Naive B cell (primary cell): Measurements from ENCODE around the gene PCDHGA12. TPM values are rescaled to one million over a fixed set of nuclear protein-coding genes. Genes with fewer than 3 reads are reported as not detected.
A peak's percentile ranks its signal among the peaks of the same experiment; 100 is the strongest.
"Not testable (repeated sequence)": the region's sequence is repeated elsewhere in the genome, so short reads cannot be mapped to it uniquely, and the experiment has no call there.

Source experiments
- ATAC-seq, 2 donors: fragments of 150-1000 bp; cut with Tn5 transposase; 2 replicates each; pipeline ENCODE4 v1.10.0; 2021; ENCODE audit warnings: low read depth in 2 of 2, mild to moderate bottlenecking in 2 of 2, moderate library complexity in 2 of 2
- DNase-seq: peaks from one replicate; pipeline ENCODE4 v3.0.0; 2022
- H3K27ac Mint-ChIP-seq, 6 donors: one replicate each; pipeline ENCODE4 v1.8.0; 2020 to 2022; ENCODE audit warnings: mild to moderate bottlenecking in 6 of 6, mixed read lengths in 6 of 6, moderate library complexity in 5 of 6, inconsistent platforms in 2 of 6
- H3K27me3 Mint-ChIP-seq, 3 donors: one replicate each; pipeline ENCODE4 v1.8.0; 2021 to 2022; ENCODE audit warnings: mixed read lengths in 3 of 3, mild to moderate bottlenecking in 1 of 3
- H3K36me3 Mint-ChIP-seq, 2 donors: one replicate each; pipeline ENCODE4 v1.8.0; 2020 to 2022; ENCODE audit warnings: mixed read lengths in 2 of 2, inconsistent platforms in 1 of 2, mild to moderate bottlenecking in 1 of 2
- H3K4me1 Mint-ChIP-seq, 3 donors: one replicate each; pipeline ENCODE4 v1.8.0; 2020 to 2022; ENCODE audit warnings: mixed read lengths in 3 of 3, inconsistent platforms in 1 of 3, mild to moderate bottlenecking in 1 of 3, moderate library complexity in 1 of 3
- H3K4me3 Mint-ChIP-seq, 8 donors: one replicate each; pipeline ENCODE4 v1.8.0; 2020 to 2022; ENCODE audit warnings: mild to moderate bottlenecking in 8 of 8, mixed read lengths in 8 of 8, moderate library complexity in 8 of 8, inconsistent platforms in 2 of 8
- H3K9me3 Mint-ChIP-seq, 7 donors: one replicate each; pipeline ENCODE4 v1.8.0; 2020 to 2022; ENCODE audit warnings: mixed read lengths in 7 of 7, mild to moderate bottlenecking in 5 of 7, inconsistent platforms in 2 of 7, moderate library complexity in 1 of 7
- polyA plus RNA-seq, 6 donors: library from polyadenylated mRNA; unstranded; fragments of 300-500 nt; fragmentation: Illumina TruSeq; gene quantifications; one replicate each; pipeline ENCODE4 v1.2.3, GENCODE V29; 2021; ENCODE audit warnings: low read depth in 6 of 6

PCDHGA12 gene
- under 1 TPM in 3 of 6 donors, not detected in 3; 0.09 to 0.16 (median 0.11) TPM for polyA plus RNA-seq

DNA sequence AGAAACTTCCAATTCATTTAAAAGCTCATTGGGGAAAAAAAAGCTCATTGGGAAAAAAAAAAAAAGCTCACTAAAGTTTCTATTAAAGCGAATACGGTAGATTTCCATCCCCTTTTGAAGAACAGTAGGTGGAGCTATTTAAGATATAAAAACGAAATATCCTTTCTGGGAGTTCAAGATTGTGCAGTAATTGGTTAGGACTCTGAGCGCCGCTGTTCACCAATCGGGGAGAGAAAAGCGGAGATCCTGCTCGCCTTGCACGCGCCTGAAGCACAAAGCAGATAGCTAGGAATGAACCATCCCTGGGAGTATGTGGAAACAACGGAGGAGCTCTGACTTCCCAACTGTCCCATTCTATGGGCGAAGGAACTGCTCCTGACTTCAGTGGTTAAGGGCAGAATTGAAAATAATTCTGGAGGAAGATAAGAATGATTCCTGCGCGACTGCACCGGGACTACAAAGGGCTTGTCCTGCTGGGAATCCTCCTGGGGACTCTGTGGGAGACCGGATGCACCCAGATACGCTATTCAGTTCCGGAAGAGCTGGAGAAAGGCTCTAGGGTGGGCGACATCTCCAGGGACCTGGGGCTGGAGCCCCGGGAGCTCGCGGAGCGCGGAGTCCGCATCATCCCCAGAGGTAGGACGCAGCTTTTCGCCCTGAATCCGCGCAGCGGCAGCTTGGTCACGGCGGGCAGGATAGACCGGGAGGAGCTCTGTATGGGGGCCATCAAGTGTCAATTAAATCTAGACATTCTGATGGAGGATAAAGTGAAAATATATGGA lies at the start of gene PCDHGA12:
TSS of gene PCDHGA12 (plus strand) at position 176 of the 782 bp plus-strand sequence. CDS start at position 429, 253 bp downstream.
- H3K4me3 Mint-ChIP-seq = peak within 1 kb of the TSS; percentile 70 to 88 (median 80)
- peaks cover 16 to 51% of the 10 kb centered on the region in 2 donors for H3K36me3 Mint-ChIP-seq
- peak within 1 kb of the TSS in 5 of 6 donors; percentile 35 to 90 (median 87) for H3K27ac Mint-ChIP-seq
- H3K4me1 Mint-ChIP-seq = peaks cover 13 to 20% (median 13%) of the 10 kb centered on the region in 3 donors
- H3K9me3 Mint-ChIP-seq = peaks cover 12 to 65% (median 39%) of the 10 kb centered on the region in 7 donors
- ATAC-seq (peak; percentile 50 to 73), DNase-seq (no peak)
- peaks cover 62 to 75% (median 64%) of the 10 kb centered on the region in 3 donors for H3K27me3 Mint-ChIP-seq

DNA sequence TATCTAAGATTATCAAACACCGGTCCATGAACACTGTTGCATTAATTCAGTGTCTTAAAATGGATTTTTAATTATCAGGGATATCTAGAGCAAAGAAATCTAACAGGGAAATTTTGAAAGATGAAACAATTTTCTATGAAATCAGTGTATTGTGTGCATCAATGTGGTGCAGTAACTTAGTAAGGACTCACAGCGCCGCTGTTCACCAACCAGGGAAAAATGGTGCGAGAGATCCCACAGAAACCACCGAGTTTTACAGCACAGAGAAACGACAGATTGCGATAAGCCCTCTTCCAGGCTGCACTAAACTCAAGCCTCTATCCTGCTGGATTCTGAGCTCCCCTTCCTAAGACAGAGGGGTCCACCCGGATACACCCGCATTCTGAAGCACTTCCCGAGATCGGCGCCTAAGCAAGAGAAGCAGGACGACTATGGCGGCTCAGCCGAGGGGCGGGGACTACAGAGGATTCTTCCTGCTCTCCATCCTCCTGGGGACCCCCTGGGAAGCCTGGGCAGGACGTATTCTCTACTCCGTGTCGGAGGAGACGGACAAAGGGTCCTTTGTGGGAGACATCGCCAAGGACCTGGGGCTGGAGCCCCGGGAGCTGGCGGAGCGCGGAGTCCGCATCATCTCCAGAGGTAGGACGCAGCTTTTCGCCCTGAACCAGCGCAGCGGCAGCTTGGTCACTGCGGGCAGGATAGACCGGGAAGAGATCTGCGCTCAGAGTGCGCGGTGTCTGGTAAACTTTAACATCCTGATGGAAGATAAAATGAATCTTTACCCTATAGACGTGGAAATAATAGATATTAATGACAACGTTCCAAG lies 47.6 kb upstream of the PCDHGA12 start, which contains the start of gene PCDHGA7:
TSS of gene PCDHGA7 (plus strand) at position 274 of the 826 bp plus-strand sequence. CDS start at position 432, 158 bp downstream.
- peak in 1 of 2 donors; percentile 28 for ATAC-seq
- H3K4me3 Mint-ChIP-seq = peak within 1 kb of the TSS; percentile 18 to 87 (median 64)
- peaks cover 0 to 6% (median 2%) of the 10 kb centered on the region in 3 donors for H3K4me1 Mint-ChIP-seq
- H3K27ac Mint-ChIP-seq = peak within 1 kb of the TSS in 3 of 6 donors; percentile 37 to 86 (median 63)
- H3K27me3 Mint-ChIP-seq = peaks cover 52 to 67% (median 57%) of the 10 kb centered on the region in 3 donors
- H3K9me3 Mint-ChIP-seq = peaks cover 0 to 68% (median 35%) of the 10 kb centered on the region in 7 donors
- peaks cover 6 to 9% of the 10 kb centered on the region in 2 donors for H3K36me3 Mint-ChIP-seq
- DNase-seq = no peak

DNA sequence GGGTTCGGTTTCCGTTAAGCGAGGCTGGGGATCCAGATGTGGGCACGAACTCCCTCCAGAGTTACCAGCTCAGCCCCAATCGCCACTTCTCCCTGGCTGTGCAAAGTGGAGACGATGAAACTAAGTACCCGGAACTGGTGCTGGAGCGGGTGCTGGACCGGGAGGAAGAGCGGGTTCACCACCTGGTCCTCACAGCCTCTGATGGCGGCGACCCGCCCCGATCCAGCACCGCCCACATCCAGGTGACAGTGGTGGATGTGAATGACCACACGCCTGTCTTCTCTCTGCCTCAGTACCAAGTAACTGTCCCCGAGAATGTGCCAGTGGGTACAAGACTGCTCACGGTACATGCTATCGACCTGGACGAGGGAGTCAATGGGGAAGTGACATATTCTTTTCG lies 47.0 kb upstream of the PCDHGA12 start:
- peak overlapping the region in 5 of 8 donors; percentile 18 to 65 (median 42) for H3K4me3 Mint-ChIP-seq
- no peak for ATAC-seq
- no peak for DNase-seq
- H3K9me3 Mint-ChIP-seq = peaks cover 0 to 66% (median 37%) of the 10 kb centered on the region in 7 donors
- H3K27me3 Mint-ChIP-seq = peaks cover 55 to 69% (median 59%) of the 10 kb centered on the region in 3 donors
- peaks cover 0 to 6% (median 2%) of the 10 kb centered on the region in 3 donors for H3K4me1 Mint-ChIP-seq
- peaks cover 7 to 11% of the 10 kb centered on the region in 2 donors for H3K36me3 Mint-ChIP-seq
- peak overlapping the region in 1 of 6 donors; percentile 63 for H3K27ac Mint-ChIP-seq

DNA sequence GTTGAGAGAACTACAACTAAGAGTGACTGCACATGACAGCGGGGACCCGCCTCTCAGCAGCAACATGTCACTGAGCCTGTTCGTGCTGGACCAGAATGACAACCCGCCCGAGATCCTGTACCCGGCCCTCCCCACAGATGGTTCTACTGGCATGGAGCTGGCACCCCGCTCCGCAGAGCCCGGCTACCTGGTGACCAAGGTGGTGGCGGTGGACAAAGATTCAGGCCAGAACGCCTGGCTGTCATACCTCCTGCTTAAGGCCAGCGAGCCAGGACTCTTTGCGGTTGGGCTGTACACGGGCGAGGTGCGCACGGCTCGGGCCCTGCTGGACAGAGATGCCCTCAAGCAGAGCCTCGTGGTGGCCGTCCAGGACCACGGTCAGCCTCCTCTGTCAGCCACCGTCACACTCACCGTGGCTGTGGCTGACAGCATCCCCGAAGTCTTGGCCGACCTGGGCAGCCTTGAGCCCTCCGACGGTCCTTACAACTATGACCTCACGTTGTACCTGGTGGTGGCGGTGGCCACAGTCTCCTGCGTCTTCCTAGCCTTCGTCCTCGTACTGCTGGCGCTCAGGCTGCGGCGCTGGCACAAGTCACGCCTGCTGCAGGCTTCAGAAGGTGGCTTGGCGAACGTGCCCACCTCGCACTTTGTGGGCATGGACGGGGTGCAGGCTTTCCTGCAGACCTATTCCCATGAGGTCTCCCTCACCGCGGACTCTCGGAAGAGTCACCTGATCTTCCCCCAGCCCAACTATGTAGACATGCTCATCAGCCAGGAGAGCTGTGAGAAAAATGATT lies 45.6 kb upstream of the PCDHGA12 start:
- peaks cover 57 to 73% (median 72%) of the 10 kb centered on the region in 3 donors for H3K27me3 Mint-ChIP-seq
- H3K27ac Mint-ChIP-seq = peak overlapping the region in 1 of 6 donors; percentile 44
- H3K36me3 Mint-ChIP-seq = peaks cover 15 to 20% of the 10 kb centered on the region in 2 donors
- no peak overlapping the region for H3K4me3 Mint-ChIP-seq
- H3K9me3 Mint-ChIP-seq = peaks cover under 1 to 79% (median 42%) of the 10 kb centered on the region in 7 donors
- H3K4me1 Mint-ChIP-seq = peaks cover 0 to 6% (median 2%) of the 10 kb centered on the region in 3 donors
- no peak for ATAC-seq
- DNase-seq = no peak

DNA sequence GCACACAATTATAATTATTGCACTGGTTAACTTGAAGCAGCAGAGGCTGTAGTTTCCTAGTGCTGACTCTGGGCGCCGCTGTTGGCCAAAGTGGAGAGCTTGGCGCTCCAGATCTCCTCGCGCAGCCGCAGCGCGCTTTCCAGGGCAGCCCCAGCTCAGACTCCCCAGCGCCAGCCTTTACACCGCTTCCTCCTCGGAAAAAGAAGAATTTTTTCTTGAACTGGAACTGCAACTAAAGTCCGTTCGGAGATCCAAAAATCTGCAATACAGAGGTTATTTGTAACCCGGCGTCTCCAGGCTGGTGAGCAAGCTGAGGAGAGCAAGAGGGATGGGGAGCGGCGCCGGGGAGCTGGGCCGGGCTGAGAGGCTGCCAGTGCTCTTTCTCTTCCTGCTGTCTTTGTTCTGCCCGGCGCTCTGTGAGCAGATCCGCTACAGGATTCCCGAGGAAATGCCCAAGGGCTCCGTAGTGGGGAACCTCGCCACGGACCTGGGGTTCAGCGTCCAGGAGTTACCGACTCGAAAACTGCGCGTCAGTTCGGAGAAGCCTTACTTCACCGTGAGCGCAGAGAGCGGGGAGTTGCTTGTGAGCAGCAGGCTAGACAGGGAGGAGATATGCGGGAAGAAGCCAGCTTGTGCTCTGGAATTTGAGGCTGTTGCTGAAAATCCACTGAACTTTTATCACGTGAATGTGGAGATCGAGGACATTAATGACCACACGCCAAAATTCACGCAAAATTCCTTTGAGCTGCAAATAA lies 42.6 kb upstream of the PCDHGA12 start, which contains the start of gene PCDHGB4:
TSS of gene PCDHGB4 (plus strand) at position 142 of the 755 bp plus-strand sequence. CDS start at position 329, 187 bp downstream.
- H3K4me3 Mint-ChIP-seq = peak within 1 kb of the TSS in 7 of 8 donors; percentile 29 to 77 (median 51)
- peaks cover 65 to 79% (median 79%) of the 10 kb centered on the region in 3 donors for H3K27me3 Mint-ChIP-seq
- peaks cover 20 to 27% of the 10 kb centered on the region in 2 donors for H3K36me3 Mint-ChIP-seq
- DNase-seq, H3K4me1 Mint-ChIP-seq, H3K27ac Mint-ChIP-seq, ATAC-seq: not testable (repeated sequence)
- peaks cover 4 to 82% (median 43%) of the 10 kb centered on the region in 7 donors for H3K9me3 Mint-ChIP-seq

DNA sequence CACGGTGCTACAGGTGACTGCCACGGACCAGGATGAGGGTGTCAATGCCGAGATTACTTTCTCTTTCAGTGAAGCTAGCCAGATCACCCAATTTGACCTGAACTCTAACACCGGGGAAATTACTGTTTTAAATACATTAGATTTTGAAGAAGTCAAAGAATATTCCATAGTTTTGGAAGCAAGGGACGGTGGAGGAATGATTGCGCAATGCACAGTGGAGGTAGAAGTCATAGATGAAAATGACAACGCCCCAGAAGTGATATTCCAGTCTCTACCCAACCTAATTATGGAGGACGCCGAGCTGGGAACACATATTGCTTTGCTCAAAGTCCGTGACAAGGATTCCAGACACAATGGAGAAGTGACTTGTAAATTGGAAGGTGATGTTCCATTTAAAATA lies 41.6 kb upstream of the PCDHGA12 start:
- peak overlapping the region in 2 of 8 donors; percentile 16 to 74 for H3K4me3 Mint-ChIP-seq
- H3K27ac Mint-ChIP-seq = peak overlapping the region in 1 of 6 donors; percentile 53
- no peak for ATAC-seq

DNA sequence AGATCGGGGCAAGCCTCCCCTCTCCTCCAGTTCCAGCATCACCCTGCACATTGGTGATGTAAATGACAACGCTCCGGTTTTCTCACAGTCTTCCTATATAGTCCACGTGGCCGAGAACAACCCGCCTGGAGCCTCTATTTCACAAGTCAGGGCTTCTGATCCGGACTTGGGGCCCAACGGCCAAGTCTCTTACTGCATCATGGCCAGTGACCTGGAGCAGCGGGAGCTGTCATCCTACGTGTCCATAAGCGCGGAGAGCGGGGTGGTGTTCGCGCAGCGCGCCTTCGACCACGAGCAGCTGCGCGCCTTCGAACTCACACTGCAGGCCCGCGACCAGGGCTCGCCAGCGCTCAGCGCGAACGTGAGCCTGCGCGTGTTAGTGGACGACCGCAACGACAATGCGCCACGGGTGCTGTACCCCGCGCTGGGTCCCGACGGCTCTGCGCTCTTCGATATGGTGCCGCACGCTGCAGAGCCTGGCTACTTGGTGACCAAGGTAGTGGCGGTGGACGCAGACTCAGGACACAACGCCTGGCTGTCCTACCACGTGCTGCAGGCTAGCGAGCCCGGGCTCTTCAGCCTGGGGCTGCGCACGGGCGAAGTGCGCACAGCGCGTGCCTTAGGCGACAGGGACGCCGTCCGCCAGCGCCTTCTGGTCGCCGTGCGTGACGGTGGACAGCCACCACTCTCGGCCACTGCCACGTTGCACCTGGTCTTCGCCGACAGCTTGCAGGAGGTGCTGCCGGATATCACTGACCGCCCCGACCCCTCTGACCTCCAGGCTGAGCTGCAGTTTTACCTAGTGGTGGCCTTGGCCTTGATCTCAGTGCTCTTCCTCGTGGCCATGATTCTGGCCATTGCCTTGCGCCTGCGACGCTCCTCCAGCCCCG lies 40.9 kb upstream of the PCDHGA12 start:
- ATAC-seq = no peak
- H3K27ac Mint-ChIP-seq = peak overlapping the region in 2 of 6 donors; percentile 53 to 75

More for the DNA sequence above, 41.6 kb upstream of the PCDHGA12 start:
- H3K9me3 Mint-ChIP-seq = peaks cover 4 to 82% (median 43%) of the 10 kb centered on the region in 7 donors
- peaks cover 67 to 79% (median 74%) of the 10 kb centered on the region in 3 donors for H3K27me3 Mint-ChIP-seq
- peaks cover 23 to 26% of the 10 kb centered on the region in 2 donors for H3K36me3 Mint-ChIP-seq
- DNase-seq = no peak
- H3K4me1 Mint-ChIP-seq = peaks cover 0 to 4% (median 0%) of the 10 kb centered on the region in 3 donors

DNA sequence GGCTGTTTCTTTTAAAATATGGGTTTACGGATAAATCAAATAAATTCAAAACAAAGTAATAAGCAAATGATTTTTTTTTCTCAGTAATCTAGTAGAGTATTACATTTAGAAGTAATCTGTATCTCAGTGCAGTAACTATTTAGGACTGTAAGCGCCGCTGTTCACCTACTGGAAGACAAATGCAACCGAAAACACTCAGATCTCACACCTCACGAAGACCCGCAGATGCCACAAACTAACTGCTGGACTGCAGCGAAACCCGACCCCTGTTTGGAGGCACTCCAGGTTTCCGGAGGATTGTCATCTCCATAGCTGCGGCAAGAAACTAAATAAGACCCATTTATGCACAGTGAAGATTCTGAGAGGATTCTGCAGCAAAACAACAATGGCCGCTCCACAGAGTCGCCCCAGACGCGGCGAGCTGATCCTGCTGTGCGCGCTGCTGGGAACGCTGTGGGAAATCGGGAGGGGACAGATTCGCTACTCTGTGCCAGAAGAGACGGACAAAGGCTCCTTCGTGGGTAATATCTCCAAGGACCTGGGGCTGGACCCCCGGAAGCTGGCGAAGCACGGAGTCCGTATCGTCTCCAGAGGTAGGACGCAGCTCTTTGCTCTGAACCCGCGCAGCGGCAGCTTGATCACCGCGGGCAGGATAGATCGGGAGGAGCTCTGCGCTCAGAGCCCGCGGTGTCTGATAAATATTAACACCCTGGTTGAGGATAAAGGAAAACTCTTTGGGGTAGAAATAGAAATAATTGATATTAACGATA lies 37.7 kb upstream of the PCDHGA12 start, which contains the start of gene PCDHGA8:
TSS of gene PCDHGA8 (plus strand) at position 205 of the 770 bp plus-strand sequence. CDS start at position 386, 181 bp downstream.
- peaks cover 24 to 31% of the 10 kb centered on the region in 2 donors for H3K36me3 Mint-ChIP-seq
- ATAC-seq (no peak), DNase-seq (no peak)
- H3K9me3 Mint-ChIP-seq = peaks cover 4 to 70% (median 38%) of the 10 kb centered on the region in 7 donors
- peak within 1 kb of the TSS in 3 of 8 donors; percentile 12 to 41 (median 21) for H3K4me3 Mint-ChIP-seq
- H3K27me3 Mint-ChIP-seq = peaks cover 56 to 77% (median 60%) of the 10 kb centered on the region in 3 donors
- H3K27ac Mint-ChIP-seq = peak within 1 kb of the TSS in 4 of 6 donors; percentile 47 to 81 (median 74)
- peaks cover 0 to 4% (median 0%) of the 10 kb centered on the region in 3 donors for H3K4me1 Mint-ChIP-seq

More for the DNA sequence above, 40.9 kb upstream of the PCDHGA12 start:
- H3K36me3 Mint-ChIP-seq = peaks cover 30% of the 10 kb centered on the region in 2 donors
- H3K4me1 Mint-ChIP-seq = peaks cover 0 to 4% (median 0%) of the 10 kb centered on the region in 3 donors
- peaks cover 66 to 79% (median 74%) of the 10 kb centered on the region in 3 donors for H3K27me3 Mint-ChIP-seq
- H3K4me3 Mint-ChIP-seq = peak overlapping the region in 2 of 8 donors; percentile 2 to 42
- no peak for DNase-seq
- peaks cover 4 to 82% (median 43%) of the 10 kb centered on the region in 7 donors for H3K9me3 Mint-ChIP-seq

DNA sequence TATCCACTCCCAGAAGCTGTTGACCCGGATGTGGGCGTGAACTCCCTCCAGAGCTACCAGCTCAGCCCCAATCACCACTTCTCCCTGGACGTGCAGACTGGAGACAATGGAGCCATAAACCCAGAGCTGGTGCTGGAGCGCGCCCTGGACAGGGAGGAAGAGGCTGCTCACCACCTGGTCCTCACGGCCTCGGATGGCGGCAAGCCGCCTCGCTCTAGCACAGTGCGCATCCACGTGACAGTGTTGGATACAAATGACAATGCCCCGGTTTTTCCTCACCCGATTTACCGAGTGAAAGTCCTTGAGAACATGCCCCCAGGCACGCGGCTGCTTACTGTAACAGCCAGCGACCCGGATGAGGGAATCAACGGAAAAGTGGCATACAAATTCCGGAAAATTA lies 37.0 kb upstream of the PCDHGA12 start:
- Mint-ChIP-seq H3K9me3 (peaks cover 4 to 70% (median 37%) of the 10 kb centered on the region in 7 donors), H3K36me3 (peaks cover 24 to 30% of the 10 kb centered on the region in 2 donors), H3K27me3 (peaks cover 55 to 75% (median 57%) of the 10 kb centered on the region in 3 donors), H3K27ac (peak overlapping the region in 2 of 6 donors; percentile 47 to 79), H3K4me1 (peaks cover 0 to 4% (median 0%) of the 10 kb centered on the region in 3 donors), H3K4me3 (peak overlapping the region in 1 of 8 donors; percentile 12)
- no peak for DNase-seq
- ATAC-seq = no peak
